SKM-1 (cell line): ENCODE results near the gene CALML3.
"Not testable (repeated sequence)": the region's sequence is repeated elsewhere in the genome, so short reads cannot be mapped to it uniquely, and the experiment has no call there.

ENCODE experiments used
- DNase-seq: peaks from one replicate; lab custom pipeline; 2025; ENCODE audit not compliant: unreplicated experiment; lab: John Stamatoyannopoulos, UW

CALML3 gene

DNA sequence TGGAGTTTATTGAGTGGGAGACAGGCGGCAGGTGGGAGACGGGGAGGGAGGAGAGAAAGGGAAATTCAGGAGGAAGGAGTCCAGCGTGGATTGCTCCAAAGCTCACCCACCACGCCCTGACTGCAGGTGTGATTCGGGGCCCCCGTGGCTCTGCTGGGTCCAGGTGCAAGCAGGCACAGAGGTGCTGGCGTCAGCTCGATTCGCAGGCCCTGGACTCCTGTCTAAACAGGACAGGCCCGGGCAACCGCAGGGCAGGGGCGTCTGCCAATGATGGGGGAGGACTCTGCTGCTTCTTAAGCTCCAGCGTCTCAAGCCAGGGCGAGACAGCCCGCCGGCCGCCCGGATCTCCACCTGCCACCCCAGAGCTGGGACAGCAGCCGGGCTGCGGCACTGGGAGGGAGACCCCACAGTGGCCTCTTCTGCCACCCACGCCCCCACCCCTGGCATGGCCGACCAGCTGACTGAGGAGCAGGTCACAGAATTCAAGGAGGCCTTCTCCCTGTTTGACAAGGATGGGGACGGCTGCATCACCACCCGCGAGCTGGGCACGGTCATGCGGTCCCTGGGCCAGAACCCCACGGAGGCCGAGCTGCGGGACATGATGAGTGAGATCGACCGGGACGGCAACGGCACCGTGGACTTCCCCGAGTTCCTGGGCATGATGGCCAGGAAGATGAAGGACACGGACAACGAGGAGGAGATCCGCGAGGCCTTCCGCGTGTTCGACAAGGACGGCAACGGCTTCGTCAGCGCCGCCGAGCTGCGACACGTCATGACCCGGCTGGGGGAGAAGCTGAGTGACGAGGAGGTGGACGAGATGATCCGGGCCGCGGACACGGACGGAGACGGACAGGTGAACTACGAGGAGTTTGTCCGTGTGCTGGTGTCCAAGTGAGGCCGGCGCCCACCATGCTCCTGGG lies at the start of gene CALML3:
Gene CALML3 (plus strand): TSS at position 321 of the 920 bp plus-strand sequence. CDS start 125 bp downstream, at position 446.
- no peak for DNase-seq

GRCh38 chr10:5475088-5475487 lies 49.7 kb upstream of the CALML3 start:
- not testable (repeated sequence) for DNase-seq

- DNase-seq, result not testable (repeated sequence)
These were observed 48.6 kb upstream of the CALML3 start for GRCh38 chr10:5475974-5476807.

GRCh38 chr10:5476918-5477525 lies 47.7 kb upstream of the CALML3 start:
- DNase-seq, result no peak

GRCh38 chr10:5477948-5478693 lies 46.6 kb upstream of the CALML3 start:
- DNase-seq, result no peak

- no peak for DNase-seq
These were observed 46.0 kb upstream of the CALML3 start for GRCh38 chr10:5478694-5479305.

GRCh38 chr10:5479481-5480161 lies 45.1 kb upstream of the CALML3 start:
- no peak for DNase-seq

- no peak for DNase-seq
These were observed 44.4 kb upstream of the CALML3 start for GRCh38 chr10:5480162-5480941.

DNA sequence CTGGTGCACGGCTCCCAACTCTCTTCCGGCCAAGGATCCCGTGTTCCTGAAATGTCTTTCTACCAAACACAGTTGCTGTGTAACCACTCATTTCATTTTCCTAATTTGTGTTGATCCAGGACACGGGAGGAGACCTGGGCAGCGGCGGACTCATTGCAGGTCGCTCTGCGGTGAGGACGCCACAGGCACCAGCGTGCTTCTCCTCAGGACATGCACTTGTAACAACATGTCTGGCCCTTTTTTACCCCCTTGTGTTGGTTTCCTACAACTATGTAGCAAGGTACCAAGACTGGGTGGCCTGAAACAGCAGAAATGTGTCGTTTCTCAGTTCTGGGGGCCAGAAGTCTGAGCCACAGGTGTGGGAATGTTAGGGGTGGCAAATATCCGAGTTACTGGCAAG lies 43.6 kb upstream of the CALML3 start:
- no peak for DNase-seq

DNA sequence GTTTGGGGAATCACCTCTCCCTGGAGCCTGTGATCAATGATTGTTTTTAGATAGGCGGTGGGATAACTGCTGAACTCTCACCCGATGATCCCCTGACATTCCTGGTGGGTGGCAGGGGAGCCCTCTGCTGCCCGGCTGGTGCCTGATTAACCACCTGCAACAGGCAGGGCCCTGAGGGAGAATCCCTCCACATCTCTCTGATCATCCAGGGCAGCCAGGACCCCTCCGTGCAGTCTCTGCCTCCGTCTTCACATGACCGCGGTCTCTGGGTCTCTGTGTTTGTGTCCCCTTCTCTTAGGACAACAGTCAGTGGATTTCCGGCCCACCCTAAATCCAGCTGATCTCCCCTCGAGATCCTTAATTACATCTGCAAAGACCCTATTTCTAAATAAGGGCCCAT lies 42.7 kb upstream of the CALML3 start:
- DNase-seq, result no peak

GRCh38 chr10:5484205-5484604 lies 40.6 kb upstream of the CALML3 start:
- DNase-seq, result no peak

DNA sequence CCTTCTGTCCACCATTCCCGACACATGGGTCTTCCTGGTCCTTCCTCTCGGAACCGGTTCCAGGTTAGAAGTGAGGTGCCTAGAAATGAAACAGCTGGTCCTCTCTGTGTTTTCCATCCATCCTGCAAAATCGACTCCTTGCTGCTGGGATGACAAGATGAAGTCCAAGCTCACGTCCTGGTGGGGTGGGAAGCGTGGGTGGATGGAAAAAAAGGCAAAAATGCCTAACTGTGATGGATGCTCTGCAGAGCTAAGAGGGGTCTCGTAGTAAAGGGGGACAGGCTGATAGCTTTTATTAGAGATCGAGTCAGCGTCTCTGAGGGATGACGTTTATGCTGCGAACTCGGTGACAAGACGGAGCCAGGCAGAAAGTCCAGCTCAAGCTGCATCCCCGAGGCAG lies 39.5 kb upstream of the CALML3 start:
- no peak for DNase-seq

- DNase-seq, result no peak
These were observed 38.6 kb upstream of the CALML3 start for GRCh38 chr10:5485948-5486852.

DNA sequence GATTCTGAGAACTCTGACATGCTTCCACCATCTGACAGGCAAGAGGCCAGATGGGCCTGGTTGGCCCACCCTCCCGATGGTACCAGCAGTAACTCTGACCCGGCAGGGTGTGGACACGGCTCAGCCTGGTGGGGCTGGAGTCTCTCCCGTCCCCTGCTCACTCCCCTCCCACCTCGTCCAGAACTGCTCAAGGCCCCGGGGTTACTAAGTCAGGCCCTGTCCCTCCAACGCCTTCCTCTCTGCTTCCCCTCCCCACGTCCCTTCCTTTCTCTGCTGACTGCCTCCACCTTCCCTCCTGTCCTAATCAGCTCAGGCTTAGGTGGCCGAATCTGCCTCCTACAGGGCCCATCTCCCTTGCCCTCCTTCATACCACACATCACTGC lies 37.9 kb upstream of the CALML3 start:
- no peak for DNase-seq

GRCh38 chr10:5488272-5489161 lies 36.2 kb upstream of the CALML3 start:
- DNase-seq, result no peak

DNA sequence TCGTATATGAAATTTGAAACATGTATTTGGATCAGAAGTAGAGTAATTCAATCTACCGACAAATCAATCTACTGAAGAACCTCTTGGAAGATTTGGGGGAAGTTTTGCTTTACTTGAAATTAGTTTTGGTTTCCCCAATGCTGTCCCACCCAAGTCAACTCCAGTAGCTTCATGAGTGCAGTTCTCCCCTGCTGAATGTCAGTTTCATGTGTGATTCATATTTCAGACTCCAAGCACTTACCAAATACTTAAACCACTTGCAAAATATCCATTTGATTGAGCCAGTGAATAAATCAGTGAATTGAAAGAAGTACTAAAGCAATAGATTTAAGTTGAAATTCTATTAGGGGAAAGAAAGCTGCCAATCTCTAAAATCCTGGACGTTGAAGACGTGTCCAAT lies 34.7 kb upstream of the CALML3 start:
- DNase-seq, result no peak
